HG02759 (cell line): ENCODE results near the gene TTC23.
A peak's percentile ranks its signal among the peaks of the same experiment; 100 is the strongest.

Experiments used
- ATAC-seq: cut with Tn5 transposase; IDR thresholded peaks from one replicate; pipeline ENCODE4 v1.9.1; 2021; ENCODE audit warnings: mild to moderate bottlenecking, moderate library complexity; ENCODE audit not compliant: unreplicated experiment

Gene TTC23

DNA sequence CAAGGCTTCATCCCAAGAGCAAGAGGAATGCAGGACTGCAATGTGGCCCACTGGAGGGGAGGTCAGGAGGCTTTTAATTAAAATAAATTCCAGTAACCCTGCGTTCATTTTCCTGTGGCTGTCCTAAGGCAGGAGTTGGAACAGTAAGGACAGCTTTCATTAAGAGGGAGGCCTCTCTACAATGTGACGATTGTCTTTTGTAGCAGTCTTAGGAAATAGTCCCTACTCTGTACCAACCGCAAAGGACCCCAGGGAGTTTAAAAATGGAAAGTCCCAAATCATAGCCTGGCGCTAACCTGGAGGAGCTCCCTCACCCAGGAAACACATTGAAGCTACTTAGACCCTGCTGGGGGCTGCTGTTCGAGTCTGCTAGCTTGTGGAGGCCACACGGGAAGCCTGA is 81.7 kb downstream of the TTC23 start:
- peak; percentile 71 for ATAC-seq

- no peak for ATAC-seq
Measured at GRCh38 chr15:99167201-99167600, 82.2 kb downstream of the TTC23 start.

DNA sequence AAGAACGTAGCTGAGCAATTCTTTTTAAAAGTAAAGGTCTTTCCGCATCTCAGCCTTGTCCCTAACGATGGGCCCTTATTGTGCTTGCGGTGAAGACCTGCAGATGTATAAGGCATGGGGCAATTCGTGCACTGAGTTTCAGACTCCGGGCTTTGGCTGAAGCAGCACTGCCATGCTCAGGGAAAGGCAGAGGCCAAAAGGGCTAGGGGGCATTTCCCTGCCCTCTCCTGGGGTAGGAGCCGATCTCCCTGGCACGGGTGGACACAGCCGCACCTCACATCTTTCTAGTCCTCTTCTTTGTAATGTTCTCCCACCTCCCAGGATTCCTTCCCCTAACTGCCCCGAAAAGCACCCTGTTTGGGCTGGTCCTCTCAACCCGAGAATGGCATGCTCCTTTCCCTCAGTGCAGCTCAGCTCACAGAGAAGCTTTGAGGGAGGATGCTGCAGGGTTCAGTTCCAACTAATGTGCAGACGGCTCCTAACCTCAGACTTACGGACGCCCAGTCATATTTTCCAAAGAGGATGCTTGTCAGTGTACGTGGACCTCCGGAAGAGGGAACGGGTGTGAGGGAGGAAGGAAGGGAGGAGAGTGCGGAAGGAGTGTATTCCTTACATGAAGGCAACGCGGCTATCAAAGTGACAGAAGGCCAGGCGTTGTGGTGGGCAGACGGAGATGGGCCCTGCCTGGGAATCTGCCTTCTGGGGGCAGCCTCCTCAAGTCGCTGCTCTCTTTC is 83.3 kb downstream of the TTC23 start:
- ATAC-seq: no peak

DNA sequence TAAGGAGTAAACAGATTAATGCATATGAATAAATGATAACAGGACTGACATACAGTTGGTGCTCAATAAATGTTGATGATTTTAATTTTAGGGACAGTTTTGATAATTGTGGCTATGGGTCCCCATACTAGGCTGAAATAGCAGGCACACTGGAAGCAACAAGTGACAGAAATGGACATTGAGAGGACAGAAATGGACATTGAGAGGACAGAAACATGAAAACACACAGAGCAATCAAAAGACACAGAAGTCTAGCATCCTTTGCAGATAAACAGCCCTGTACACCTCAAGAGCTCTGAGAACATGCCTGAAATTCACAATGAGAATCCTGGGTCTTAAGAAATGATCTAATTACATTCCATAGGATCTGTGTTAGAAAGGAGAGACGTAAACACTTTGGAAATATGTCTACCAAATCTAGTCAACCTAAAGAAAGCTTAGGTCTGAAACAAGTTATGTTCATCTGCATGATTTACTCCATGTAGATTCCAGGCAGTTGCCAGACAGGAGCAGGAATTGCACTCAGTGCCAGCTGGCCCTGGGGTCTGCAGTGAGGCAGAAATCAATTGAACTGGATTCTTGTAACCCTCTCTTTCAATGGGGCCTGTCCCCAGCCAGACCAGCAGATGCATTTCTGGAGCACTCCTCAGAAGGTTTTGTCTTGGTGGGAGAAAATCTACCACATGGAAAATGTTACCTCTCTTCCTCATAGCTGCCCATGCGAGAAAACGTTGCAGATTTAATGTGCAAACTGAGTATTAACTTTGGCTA is 84.2 kb downstream of the TTC23 start:
- ATAC-seq: no peak

DNA sequence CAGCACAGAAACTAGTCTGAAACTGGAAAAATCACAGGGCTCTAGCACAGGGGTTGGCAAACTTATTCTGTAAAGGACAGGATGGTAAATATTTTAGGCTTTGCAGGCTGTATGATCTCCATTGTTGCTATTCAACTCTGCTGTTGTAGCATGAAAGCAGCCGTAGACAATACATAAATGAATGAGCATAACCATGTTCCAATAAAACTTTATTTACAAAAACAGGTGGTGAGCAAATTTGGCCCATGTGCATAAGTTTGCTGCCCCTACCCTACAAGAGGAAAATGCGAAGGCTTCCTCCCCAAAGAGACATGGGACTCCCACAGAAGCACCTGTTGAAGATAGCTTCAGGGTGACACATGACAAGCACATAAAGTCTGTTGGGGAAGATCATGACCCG is 85.3 kb downstream of the TTC23 start:
- ATAC-seq: no peak

DNA sequence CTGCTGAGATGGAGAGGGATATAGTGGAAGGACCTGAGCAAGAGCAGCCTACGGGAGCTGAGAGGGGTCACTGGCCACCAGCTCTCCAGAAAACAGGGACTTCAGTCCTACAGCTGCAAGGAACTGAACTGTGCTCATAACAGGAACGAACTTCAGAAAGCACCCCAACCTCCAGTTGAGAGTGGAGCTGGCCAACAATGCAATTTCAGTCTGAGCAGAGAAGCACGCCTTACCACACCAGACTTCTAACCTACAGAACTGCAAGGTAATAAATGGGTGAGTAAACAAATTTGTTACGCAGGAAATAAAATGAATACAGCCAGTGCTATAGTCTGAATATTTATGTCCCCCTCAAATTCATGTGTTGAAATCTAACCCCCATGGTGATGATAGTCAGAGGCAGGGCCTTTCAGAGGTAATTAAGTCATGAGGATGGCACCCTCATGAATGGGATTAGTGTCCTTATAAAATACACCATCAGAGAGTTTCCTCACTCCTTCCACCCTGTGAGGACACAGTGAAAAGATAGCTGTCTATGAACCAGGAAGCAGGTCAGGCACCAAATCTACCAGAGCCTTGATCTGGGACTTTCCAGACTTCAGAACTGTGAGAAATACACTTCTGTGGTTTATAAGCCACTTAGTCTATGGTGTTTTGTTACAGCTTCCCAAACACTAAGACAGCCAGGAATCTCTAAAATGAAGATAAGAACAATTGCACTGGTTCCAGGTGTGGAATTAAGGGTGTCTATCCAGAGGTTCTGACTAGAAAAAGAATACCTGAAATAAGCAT is 85.9 kb downstream of the TTC23 start:
- no peak for ATAC-seq

- ATAC-seq: peak; percentile 45
Measured at GRCh38 chr15:99158626-99159412, 90.6 kb downstream of the TTC23 start.

GRCh38 chr15:99157456-99157855 is 91.9 kb downstream of the TTC23 start:
- ATAC-seq: no peak

- ATAC-seq: no peak
Measured at GRCh38 chr15:99155961-99156443, 93.4 kb downstream of the TTC23 start.

- no peak for ATAC-seq
Measured at GRCh38 chr15:99154271-99154670, 95.1 kb downstream of the TTC23 start.

- no peak for ATAC-seq
Measured at GRCh38 chr15:99153026-99153535, 96.3 kb downstream of the TTC23 start.

GRCh38 chr15:99151156-99151555 is 98.2 kb downstream of the TTC23 start:
- ATAC-seq: no peak

- ATAC-seq: no peak
Measured at GRCh38 chr15:99149366-99149765, 100.0 kb downstream of the TTC23 start.

DNA sequence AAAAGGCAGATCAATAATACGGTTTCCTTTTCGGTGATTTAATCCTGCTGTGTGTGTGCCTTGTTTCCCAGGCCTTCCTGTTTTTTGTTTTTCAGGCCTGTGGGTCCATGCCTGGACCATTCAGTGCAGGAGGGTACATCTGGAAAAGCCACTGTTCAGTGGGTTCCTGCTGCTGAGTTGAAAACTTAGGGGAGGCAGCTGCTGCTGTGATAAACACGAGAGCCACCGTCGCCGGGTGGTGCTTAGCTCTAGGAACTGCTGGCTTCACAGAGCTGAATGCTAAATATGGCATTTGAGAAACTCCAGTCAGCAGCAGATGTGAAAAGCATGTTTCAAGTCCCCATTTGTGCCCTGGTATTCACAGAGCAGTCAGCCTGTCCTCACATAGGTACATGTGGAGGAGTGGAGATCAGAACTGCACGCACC is 100.5 kb downstream of the TTC23 start:
- ATAC-seq: no peak

- no peak for ATAC-seq
Measured at GRCh38 chr15:99146661-99147060, 102.7 kb downstream of the TTC23 start.

- no peak for ATAC-seq
Measured at GRCh38 chr15:99145778-99146177, 103.6 kb downstream of the TTC23 start.

DNA sequence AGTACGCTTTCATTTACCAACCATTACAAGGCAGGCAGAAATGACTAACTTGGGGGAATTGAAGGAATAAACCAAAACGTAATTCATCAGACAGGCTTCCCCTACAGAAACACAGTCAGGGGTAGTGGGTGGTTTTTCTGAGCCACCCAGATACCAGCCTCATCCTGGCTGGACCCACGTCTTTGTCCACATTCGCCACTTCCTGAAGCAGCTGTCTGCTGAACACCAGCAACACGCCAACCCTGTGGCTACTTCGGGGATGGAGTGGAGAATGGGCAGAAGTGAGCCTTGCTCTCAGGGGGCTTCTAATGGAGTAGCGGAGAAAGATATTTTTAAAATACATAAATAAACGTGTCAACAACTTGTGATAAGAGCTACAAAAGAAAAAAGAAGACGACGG is 104.4 kb downstream of the TTC23 start:
- ATAC-seq: no peak

- no peak for ATAC-seq
Measured at GRCh38 chr15:99143655-99144610, 105.4 kb downstream of the TTC23 start.

GRCh38 chr15:99143242-99143641 is 106.1 kb downstream of the TTC23 start:
- no peak for ATAC-seq
